ENCODE data around the gene EFCAB6.

DNA sequence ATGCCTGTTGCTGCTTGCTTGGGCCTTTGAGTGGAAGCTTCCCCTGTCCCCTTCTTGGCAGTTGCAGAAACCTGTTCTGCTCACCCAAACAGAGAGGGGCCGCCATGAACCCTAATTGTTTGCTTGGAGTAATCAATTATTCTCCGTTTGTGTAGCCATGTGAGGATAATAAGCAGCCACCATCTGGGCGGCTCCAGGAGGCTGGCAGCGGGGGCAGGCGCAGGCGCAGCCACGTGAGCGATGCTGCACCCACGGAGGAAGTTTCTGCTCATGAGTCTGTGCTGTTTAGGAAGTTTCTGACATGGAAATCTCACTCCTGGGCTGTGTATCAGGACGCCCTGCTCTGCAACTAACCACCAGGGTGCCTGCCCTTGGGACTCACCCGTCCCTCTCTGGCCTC, 310.2 kb downstream of the EFCAB6 start:
- TF ChIP-seq, protein P1, sequence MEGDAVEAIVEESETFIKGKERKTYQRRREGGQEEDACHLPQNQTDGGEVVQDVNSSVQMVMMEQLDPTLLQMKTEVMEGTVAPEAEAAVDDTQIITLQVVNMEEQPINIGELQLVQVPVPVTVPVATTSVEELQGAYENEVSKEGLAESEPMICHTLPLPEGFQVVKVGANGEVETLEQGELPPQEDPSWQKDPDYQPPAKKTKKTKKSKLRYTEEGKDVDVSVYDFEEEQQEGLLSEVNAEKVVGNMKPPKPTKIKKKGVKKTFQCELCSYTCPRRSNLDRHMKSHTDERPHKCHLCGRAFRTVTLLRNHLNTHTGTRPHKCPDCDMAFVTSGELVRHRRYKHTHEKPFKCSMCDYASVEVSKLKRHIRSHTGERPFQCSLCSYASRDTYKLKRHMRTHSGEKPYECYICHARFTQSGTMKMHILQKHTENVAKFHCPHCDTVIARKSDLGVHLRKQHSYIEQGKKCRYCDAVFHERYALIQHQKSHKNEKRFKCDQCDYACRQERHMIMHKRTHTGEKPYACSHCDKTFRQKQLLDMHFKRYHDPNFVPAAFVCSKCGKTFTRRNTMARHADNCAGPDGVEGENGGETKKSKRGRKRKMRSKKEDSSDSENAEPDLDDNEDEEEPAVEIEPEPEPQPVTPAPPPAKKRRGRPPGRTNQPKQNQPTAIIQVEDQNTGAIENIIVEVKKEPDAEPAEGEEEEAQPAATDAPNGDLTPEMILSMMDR (IDR thresholded peaks at IDR 0.05) = no peak
- TF ChIP-seq POLR2AphosphoS5 (IDR thresholded peaks at IDR 0.05) (no peak), POLR2A (IDR thresholded peaks at IDR 0.05) (no peak)
